Omental fat pad (tissue), 4 donors: ENCODE results near the gene MSANTD2. TPM values are rescaled to one million over a fixed set of nuclear protein-coding genes. Genes with fewer than 3 reads are reported as not detected.

ENCODE experiments used
- ATAC-seq: fragments of 150-250 bp; one replicate; pipeline ENCODE4 v1.9.1; 2016; ENCODE audit warnings: mild to moderate bottlenecking, moderate library complexity; ENCODE audit not compliant: low FRiP score
- DNase-seq: peaks from one replicate; pipeline ENCODE4 v3.0.0-alpha.2; 2019; ENCODE audit warnings: low spot score
- total RNA-seq, 4 donors: library from RNA; depleted of rRNA; stranded (reverse); fragments of >200 nt; gene quantifications; one replicate each; pipeline ENCODE4 v1.1.0, GENCODE V29; 2016
- TF ChIP-seq, protein P1 (sequence below), 3 donors: fragments of 450-650 bp; IDR thresholded peaks; one replicate each; pipeline ENCODE4 v1.5.1; 2016 to 2017; ENCODE audit warnings: antibody characterized with exemption in 3 of 3, mild to moderate bottlenecking in 3 of 3, moderate library complexity in 2 of 3

The MSANTD2 gene
- total RNA-seq, 4 donors from 2014 or later, result 12.9 to 27.1 (median 16.2) TPM

DNA sequence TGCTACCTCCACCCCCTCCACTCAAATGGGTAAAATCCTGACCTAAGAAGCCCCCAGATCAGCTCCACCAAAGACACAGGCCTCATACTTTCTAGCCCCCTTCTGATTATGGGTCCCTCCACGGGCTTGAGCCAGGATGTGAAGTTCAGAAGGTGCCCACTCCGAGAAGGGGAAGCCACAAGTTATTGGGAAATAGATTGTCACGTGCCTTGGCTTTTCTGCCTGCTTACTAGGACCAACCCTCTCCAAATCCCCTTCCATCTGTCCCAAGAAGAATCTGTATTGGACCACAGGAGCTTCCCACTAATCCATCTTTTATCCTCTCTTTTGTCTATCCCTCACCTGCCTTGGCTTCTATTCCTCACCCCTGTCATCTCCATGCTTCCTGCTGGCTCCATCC lies 63.5 kb downstream of the MSANTD2 start:
- TF ChIP-seq, protein P1, sequence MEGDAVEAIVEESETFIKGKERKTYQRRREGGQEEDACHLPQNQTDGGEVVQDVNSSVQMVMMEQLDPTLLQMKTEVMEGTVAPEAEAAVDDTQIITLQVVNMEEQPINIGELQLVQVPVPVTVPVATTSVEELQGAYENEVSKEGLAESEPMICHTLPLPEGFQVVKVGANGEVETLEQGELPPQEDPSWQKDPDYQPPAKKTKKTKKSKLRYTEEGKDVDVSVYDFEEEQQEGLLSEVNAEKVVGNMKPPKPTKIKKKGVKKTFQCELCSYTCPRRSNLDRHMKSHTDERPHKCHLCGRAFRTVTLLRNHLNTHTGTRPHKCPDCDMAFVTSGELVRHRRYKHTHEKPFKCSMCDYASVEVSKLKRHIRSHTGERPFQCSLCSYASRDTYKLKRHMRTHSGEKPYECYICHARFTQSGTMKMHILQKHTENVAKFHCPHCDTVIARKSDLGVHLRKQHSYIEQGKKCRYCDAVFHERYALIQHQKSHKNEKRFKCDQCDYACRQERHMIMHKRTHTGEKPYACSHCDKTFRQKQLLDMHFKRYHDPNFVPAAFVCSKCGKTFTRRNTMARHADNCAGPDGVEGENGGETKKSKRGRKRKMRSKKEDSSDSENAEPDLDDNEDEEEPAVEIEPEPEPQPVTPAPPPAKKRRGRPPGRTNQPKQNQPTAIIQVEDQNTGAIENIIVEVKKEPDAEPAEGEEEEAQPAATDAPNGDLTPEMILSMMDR (IDR thresholded peaks at IDR 0.05), result no peak
- DNase-seq (no peak), ATAC-seq (no peak)

DNA sequence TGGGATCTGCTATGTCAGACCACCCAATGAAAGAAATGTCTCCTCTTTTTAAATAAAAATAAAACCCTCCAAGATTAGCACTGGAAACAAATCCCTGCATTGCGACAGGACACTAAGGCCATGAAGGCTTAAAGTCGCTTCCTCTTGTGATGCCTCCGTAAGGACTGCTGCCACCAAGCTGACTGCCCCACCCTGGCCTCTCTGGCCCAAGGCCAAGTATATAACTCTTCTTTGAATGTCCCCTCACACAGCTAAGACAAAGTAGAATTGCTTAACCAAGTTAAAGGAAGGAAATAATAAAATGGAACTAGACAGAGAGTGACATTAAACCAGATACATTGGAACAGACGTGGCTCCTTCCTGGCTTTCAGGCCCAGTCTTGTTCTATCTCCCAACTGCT lies 68.0 kb downstream of the MSANTD2 start:
- TF ChIP-seq, protein P1 (IDR thresholded peaks at IDR 0.05), result no peak
- ATAC-seq (no peak), DNase-seq (no peak)

DNA sequence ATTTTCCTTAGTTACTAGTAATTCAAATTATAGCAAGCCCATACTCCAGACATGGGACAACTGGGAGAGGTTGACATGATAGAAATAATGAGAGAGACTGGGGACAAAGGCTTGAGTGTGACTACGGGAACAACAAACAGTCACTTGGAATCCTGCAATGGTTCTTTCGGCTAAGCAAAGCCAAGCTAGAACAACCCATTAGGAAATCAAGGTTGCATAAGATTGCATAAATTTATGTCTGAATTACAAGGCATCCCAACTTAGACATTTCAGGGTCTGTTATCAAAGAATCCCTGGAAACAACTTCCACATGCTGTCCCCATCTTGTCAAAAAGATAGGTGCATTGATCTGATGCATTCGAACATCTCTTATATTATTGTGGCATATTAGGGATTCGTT lies 70.6 kb downstream of the MSANTD2 start:
- TF ChIP-seq, protein P1 (IDR thresholded peaks at IDR 0.05), result no peak
- DNase-seq, result no peak
- ATAC-seq, result no peak

DNA sequence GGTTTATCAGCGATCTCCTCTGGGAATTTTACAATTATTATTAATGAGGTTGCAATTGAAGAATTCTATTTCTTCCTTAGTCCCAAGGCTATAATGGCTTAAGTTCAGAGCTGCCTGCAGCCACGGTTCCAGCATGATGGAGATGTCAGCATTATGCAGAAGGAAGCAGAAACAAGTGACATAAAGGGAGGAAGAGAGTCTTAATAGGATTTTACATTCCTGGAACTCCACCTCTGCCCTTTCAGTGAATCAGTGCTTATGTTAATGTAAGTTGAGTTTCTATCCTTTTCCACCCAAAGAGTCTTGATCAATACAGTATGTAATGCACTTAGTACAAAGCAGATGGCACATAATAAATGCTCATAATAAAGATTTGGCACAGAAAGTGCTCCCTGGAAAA lies 72.1 kb downstream of the MSANTD2 start:
- TF ChIP-seq, protein P1 (IDR thresholded peaks at IDR 0.05), result no peak
- ATAC-seq, result no peak
- no peak for DNase-seq

DNA sequence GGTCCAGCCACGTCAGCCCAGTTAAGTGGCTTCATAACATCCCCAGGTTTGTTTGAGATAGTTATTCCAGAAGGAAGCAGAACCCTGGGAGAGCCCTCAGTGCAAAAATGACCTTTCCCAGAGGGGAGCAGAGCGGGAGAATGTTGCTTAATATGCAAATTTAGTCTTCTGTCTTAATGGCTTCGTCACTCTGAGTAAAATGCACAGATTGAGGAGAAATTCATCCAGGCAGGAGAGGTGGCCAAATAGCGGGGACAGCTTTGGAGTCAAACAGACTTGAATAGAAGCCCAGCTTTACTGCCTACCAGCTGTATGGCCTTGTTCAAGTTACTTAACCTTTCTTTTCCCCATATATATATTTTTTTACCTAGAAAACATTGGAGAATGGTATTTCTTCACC lies 72.7 kb downstream of the MSANTD2 start:
- DNase-seq (no peak), ATAC-seq (no peak)
- TF ChIP-seq, protein P1 (IDR thresholded peaks at IDR 0.05), result no peak

DNA sequence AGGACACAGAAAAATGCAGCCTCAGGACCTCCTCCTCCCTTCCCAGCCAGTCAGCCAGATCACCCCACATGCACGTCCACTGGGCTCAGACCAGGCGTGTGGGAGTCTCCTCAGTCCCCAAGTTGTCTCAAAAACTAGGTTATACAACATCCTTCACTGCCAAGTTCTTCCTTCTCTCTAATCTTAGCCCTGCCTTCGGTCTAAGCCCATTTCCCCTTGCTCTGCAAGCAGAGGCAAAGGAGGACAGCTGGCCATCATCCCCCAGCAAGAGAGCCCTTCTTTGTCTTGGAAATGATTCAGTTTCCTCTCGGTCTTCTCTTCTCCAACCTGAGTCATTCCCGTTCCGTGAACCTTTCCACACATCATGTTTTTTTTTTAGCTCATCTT lies 74.5 kb downstream of the MSANTD2 start:
- DNase-seq, result no peak
- ATAC-seq, result no peak
- TF ChIP-seq, protein P1 (IDR thresholded peaks at IDR 0.05), result no peak

DNA sequence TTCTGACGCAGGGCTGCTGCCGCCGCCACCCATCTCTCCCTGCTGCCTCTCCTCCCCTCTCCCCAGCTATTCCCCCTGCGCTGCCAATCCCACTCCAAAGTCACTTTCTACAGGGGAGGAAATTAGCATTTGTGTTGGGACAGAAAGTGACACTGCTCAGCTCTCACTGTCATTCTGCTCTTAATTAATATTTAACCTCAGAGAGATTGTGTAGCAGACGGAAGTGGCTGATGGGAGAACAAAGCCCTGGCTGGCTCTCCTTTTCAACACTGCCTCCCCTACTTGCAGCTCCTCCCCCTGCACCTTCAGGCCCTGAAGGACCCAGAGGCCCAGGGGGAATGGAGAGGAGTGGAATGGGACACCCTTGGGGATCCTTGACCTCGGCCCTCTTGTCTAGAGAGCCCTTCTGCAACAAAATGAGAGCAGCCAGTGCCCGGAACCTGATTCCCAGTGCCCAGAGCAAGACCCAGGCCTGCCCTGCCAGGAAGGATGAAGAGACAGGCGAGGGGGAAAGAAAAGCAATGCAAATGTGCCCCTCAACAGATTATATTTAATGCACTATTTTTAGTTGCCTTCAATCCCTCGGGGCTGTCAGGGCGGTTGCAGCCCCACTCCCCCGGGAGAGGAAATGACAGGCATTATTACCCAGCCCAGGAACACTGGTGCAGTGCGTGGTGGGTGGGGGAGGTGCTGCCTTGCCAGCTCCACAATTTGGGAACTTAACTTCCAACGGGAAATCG lies 75.1 kb downstream of the MSANTD2 start:
- no peak for DNase-seq
- TF ChIP-seq, protein P1 (IDR thresholded peaks at IDR 0.05), result no peak
- ATAC-seq, result no peak
